Testis (tissue), 5 donors: Measurements from ENCODE around the gene GNPAT. TPM values are rescaled to one million over a fixed set of nuclear protein-coding genes. Genes with fewer than 3 reads are reported as not detected.

ENCODE experiments used
- DNase-seq: peaks from one replicate; pipeline ENCODE4 v3.0.0-alpha.2; 2019
- H3K27ac ChIP-seq, 2 donors: fragments of 200-600 bp; sonication (generic); one replicate each; pipeline ENCODE4 v1.5.1; 2019
- H3K27me3 ChIP-seq: fragments of 200-600 bp; sonication (generic); one replicate; pipeline ENCODE4 v1.5.1; 2019
- H3K36me3 ChIP-seq: fragments of 200-600 bp; sonication (generic); one replicate; pipeline ENCODE4 v1.5.1; 2017; ENCODE audit warnings: low read depth; ENCODE audit errors: missing control alignments
- H3K4me1 ChIP-seq: fragments of 200-600 bp; sonication (generic); one replicate; pipeline ENCODE4 v1.5.1; 2019
- H3K4me3 ChIP-seq, 2 donors: fragments of 200-600 bp; sonication (generic); one replicate each; pipeline ENCODE4 v1.5.1; 2017 to 2019
- H3K9me3 ChIP-seq: fragments of 200-600 bp; sonication (generic); one replicate; pipeline ENCODE4 v1.5.1; 2017
- POLR2A ChIP-seq: fragments of 450-650 bp; IDR thresholded peaks from one replicate; pipeline ENCODE4 v1.6.1; 2017; ENCODE audit warnings: antibody characterized with exemption, mild to moderate bottlenecking, moderate library complexity
- WGBS, 2 donors: methylation state at CpG; one replicate each; pipeline ENCODE4 v1.1.5; 2018; 5-methylcytosine and 5-hydroxymethylcytosine counted together
- intact Hi-C: fragments of 100-400 bp; cut with DNase I; formaldehyde crosslinking; loops from one replicate; pipeline ENCODE4 v1.15.1; 2023; ENCODE audit warnings: low total_unique reads
- long read RNA-seq, 2 donors: transcript quantifications; one replicate each; lab custom pipeline, GENCODE V29; 2026
- polyA plus RNA-seq: library from polyadenylated mRNA; stranded (reverse); fragments of 350-450 nt; fragmentation: Illumina TruSeq; extraction: RNeasy Lipid Tissue Mini Kit (QIAGEN cat#74804); gene quantifications from one replicate; pipeline ENCODE4 v1.2.3, GENCODE V29; 2014; ENCODE audit warnings: low read depth, low replicate concordance; ENCODE audit not compliant: insufficient read depth
- total RNA-seq, 2 donors: library from RNA; depleted of rRNA; stranded (reverse); fragments of >200 nt; gene quantifications; one replicate each; pipeline ENCODE4 v1.2.3, GENCODE V29; 2016
- TF ChIP-seq, protein P1 (sequence below), 3 experiments: fragments of 450-650 bp in 2 of 3; fragments of 200-600 bp in 1 of 3; sonication (generic) in 1 of 3; IDR thresholded peaks; one replicate each; pipeline ENCODE4 v1.5.1; 2016 to 2019; ENCODE audit warnings: antibody characterized with exemption in 3 of 3, mild to moderate bottlenecking in 2 of 3, moderate library complexity in 1 of 3

Gene GNPAT
- total RNA-seq (10 to 100 TPM; 35.0 to 43.5 TPM), polyA plus RNA-seq (71.9 TPM)
- long read RNA-seq, donor 1, transcript GNPAT-201 (16 exons, 2,643 nt), result major isoform, 12 of 25 reads
- long read RNA-seq, donor 1, partial matches to known transcripts, result 11 of 25 reads
- long read RNA-seq, donor 1, other reads (novel, unspliced or antisense), result 0 of 25 reads
- long read RNA-seq, donor 2, transcript GNPAT-201 (16 exons, 2,643 nt), result major isoform, 9 of 10 reads
- long read RNA-seq, donor 2, partial matches to known transcripts, result 0 of 10 reads
- long read RNA-seq, donor 2, other reads (novel, unspliced or antisense), result 0 of 10 reads

DNA sequence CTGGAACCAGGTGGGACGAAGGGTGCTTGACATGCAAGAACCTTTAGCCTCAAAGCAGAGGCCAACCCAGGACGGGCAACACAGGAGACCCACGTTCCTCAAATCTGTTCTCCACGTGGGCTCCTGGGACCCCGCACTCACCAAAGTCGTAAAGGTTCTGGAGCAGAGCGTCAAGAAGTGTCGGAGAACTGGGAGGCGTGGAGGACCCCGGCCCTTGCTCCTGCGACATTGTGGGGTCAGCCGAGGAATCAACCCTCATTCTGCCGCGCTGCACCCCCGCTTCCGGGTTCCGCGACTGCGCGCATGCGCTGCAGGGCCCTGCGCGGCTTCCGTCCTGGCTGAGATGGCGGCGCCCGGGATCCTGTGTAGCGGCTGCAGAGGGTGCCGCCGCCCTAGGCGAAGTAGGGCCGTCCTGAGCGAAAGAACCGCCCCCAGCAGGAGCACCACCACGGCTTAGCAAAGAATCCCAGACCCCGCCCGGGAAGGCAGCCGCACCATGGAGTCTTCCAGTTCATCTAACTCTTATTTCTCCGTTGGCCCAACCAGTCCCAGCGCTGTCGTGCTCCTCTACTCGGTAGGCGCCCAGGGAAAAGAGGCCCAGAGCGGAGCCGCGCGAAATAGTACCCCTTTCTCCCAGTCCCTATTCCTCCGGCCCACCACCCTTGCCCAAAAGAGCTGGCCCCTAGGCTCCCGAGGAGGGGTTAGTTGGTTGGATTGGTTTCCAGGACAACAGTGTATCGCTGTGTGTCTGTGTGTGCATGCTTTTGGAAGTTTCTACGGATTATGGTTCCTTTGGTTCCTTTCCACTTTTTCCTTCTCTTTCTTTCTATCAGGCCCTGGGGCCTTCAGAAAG lies at the start of gene GNPAT:
GNPAT (plus strand) TSS at position 330 of the 853 bp plus-strand sequence; CDS start at position 497, 167 bp downstream.
- H3K4me3 ChIP-seq, result peak within 1 kb of the TSS; percentile 72 to 82
- intact Hi-C loops, result no loop called here
- no peaks in the 10 kb centered on the region for H3K27me3 ChIP-seq
- H3K27ac ChIP-seq, result peak within 1 kb of the TSS; percentile 57 to 76
- peaks cover 10% of the 10 kb centered on the region for H3K4me1 ChIP-seq
- no peaks in the 10 kb centered on the region for H3K9me3 ChIP-seq
- no peaks in the 10 kb centered on the region for H3K36me3 ChIP-seq
- TF ChIP-seq POLR2A, result peak; percentile 62
- TF ChIP-seq, protein P1, sequence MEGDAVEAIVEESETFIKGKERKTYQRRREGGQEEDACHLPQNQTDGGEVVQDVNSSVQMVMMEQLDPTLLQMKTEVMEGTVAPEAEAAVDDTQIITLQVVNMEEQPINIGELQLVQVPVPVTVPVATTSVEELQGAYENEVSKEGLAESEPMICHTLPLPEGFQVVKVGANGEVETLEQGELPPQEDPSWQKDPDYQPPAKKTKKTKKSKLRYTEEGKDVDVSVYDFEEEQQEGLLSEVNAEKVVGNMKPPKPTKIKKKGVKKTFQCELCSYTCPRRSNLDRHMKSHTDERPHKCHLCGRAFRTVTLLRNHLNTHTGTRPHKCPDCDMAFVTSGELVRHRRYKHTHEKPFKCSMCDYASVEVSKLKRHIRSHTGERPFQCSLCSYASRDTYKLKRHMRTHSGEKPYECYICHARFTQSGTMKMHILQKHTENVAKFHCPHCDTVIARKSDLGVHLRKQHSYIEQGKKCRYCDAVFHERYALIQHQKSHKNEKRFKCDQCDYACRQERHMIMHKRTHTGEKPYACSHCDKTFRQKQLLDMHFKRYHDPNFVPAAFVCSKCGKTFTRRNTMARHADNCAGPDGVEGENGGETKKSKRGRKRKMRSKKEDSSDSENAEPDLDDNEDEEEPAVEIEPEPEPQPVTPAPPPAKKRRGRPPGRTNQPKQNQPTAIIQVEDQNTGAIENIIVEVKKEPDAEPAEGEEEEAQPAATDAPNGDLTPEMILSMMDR (IDR thresholded peaks at IDR 0.05), result peak in 1 of 3 experiments; percentile 14
- peak; percentile 90 for DNase-seq
- WGBS, 2 donors, result 0 to 1% methylated on average over 33 to 49 of the region's 51 CpGs

DNA sequence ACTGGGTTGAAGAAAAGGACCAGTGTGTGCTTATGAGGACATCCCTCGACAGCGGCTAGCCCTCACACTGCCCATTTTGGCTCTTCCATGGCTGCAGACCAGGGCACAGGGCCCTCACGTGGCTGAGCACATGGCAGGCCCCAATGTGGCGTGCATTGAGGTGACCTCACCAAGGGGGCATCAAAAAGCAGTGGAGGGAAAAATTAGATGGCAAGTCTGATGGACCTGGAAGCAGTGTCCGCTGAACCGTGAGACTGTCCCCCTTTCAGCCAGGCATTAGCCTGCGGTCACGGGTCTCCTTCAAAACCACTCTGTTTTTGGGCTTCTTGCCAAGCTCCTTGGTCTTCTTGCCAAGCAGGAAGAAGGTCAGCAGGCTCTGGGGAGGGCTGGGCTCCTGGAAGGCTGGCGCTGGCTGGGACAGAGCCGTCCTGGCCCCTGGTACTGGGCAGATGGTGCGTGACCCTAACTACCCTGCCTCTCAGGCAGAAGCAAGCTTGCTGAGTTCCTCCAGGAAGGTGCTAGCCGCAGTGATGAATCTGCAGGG lies 48.3 kb upstream of the GNPAT start:
- Histone ChIP-seq H3K36me3 (no peaks in the 10 kb centered on the region), H3K27me3 (no peaks in the 10 kb centered on the region), H3K27ac (no peak overlapping the region), H3K4me1 (no peaks in the 10 kb centered on the region), H3K9me3 (no peaks in the 10 kb centered on the region), H3K4me3 (no peak overlapping the region)
- peak; percentile 32 for DNase-seq
- 43 to 56% methylated on average over 10 to 12 of the region's 12 CpGs for WGBS, 2 donors
- intact Hi-C loops, result no loop called here
- TF ChIP-seq, protein P1 (IDR thresholded peaks at IDR 0.05), result no peak
- no peak for TF ChIP-seq POLR2A

DNA sequence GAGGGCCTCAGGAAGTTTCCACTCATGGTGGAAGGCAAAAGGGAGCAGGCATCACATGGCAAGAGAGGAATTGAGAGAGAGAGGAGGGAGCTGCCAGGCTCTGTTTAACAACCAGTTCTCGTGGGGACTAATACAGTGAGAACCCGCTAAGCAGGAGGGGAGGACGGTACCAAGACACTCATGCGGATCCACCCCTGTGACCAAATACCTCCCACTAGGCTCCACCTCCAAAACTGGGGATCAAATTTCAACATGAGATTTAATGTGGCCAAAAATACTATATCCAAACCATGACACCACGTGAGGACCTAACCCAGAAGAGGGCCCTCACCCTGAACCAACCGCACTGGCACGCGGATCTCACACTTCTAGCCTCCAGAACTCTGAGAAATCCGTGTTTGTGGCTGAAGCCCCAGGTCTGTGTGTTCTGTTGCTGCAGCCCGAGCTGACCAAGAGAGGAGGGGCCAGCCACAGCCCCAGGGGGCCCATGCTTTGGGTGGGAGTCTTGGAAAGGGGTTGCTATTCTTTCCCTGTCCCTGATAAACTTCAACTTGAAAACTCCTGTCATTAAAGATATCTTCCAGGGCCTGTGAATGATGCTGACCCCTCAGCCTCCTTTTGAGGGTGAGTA lies 47.2 kb upstream of the GNPAT start:
- Histone ChIP-seq H3K9me3 (no peaks in the 10 kb centered on the region), H3K27me3 (no peaks in the 10 kb centered on the region), H3K36me3 (no peaks in the 10 kb centered on the region), H3K4me3 (no peak overlapping the region), H3K4me1 (no peaks in the 10 kb centered on the region), H3K27ac (no peak overlapping the region)
- 59 to 70% methylated on average over 6 to 10 of the region's 10 CpGs for WGBS, 2 donors
- TF ChIP-seq, protein P1 (IDR thresholded peaks at IDR 0.05), result no peak
- TF ChIP-seq POLR2A, result no peak
- intact Hi-C loops, result no loop called here
- no peak for DNase-seq

DNA sequence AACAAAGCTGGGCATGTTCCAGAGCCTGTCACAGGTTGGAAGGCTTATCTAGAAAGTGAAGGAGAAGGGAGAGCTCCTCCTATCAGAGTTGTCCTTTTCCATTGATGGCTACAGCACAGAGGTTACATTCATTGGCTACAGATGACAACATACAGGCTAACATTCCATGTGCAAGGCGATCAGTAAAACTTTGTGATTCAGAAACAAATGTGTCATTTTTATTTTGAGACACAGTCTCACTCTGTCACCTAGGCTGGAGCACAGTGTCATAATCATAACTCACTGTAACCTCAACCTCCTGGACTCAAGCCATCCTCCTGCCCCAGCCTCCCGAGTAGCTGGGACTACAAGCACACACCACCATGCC lies 46.6 kb upstream of the GNPAT start:
- Histone ChIP-seq H3K36me3 (no peaks in the 10 kb centered on the region), H3K27ac (no peak overlapping the region), H3K9me3 (no peaks in the 10 kb centered on the region), H3K4me1 (no peaks in the 10 kb centered on the region), H3K4me3 (no peak overlapping the region), H3K27me3 (no peaks in the 10 kb centered on the region)
- TF ChIP-seq, protein P1 (IDR thresholded peaks at IDR 0.05), result no peak
- TF ChIP-seq POLR2A, result no peak
- no peak for DNase-seq
- intact Hi-C loops, result no loop called here
- 64 to 83% methylated on average over 2 of the region's 2 CpGs for WGBS, 2 donors
